Lung (tissue), 12 donors: Measurements from ENCODE around the gene TRANK1. TPM values are rescaled to one million over a fixed set of nuclear protein-coding genes. Genes with fewer than 3 reads are reported as not detected.

Experiments
- ATAC-seq: fragments of 200-7000 bp; cut with Tn5 transposase; one replicate; pipeline ENCODE4 v1.9.1; 2020; ENCODE audit warnings: moderate number of reproducible peaks; ENCODE audit not compliant: insufficient read depth, low FRiP score
- DNase-seq, 3 donors: peaks; one replicate each; pipeline ENCODE4 v3.0.0-alpha.2; 2013 to 2017
- H3K27ac ChIP-seq, 2 donors: one replicate each; pipeline ENCODE4 v1.5.1; 2013; ENCODE audit warnings: mild to moderate bottlenecking in 2 of 2, moderate library complexity in 2 of 2, control low read depth in 1 of 2, inconsistent platforms in 1 of 2, low read depth in 1 of 2, low read length in 1 of 2
- H3K27me3 ChIP-seq, 3 donors: one replicate each; pipeline ENCODE4 v1.5.1; 2013; ENCODE audit warnings: low read length in 2 of 3; ENCODE audit not compliant: control insufficient read depth in 3 of 3, insufficient read depth in 3 of 3
- H3K36me3 ChIP-seq, 4 donors: one replicate each; pipeline ENCODE4 v1.5.1; 2013; ENCODE audit warnings: low read length in 4 of 4, mild to moderate bottlenecking in 1 of 4, moderate library complexity in 1 of 4; ENCODE audit not compliant: control insufficient read depth in 4 of 4, insufficient read depth in 4 of 4
- H3K4me1 ChIP-seq, 5 donors: one replicate each; pipeline ENCODE4 v1.5.1; 2013; ENCODE audit warnings: low read length in 5 of 5, mild to moderate bottlenecking in 2 of 5, moderate library complexity in 1 of 5; ENCODE audit not compliant: control insufficient read depth in 5 of 5, insufficient read depth in 5 of 5
- H3K4me3 ChIP-seq: one replicate; pipeline ENCODE4 v1.5.1; 2013; ENCODE audit warnings: mild to moderate bottlenecking, control low read depth, moderate library complexity
- H3K9ac ChIP-seq, 2 donors: one replicate each; pipeline ENCODE4 v1.5.1; 2013; ENCODE audit warnings: low read length in 2 of 2, control low read depth in 1 of 2; ENCODE audit not compliant: insufficient read depth in 1 of 2
- H3K9me3 ChIP-seq, 4 donors: one replicate each; pipeline ENCODE4 v1.5.1; 2013; ENCODE audit warnings: low read length in 3 of 4, mild to moderate bottlenecking in 1 of 4, moderate library complexity in 1 of 4; ENCODE audit not compliant: control insufficient read depth in 4 of 4, insufficient read depth in 3 of 4
- WGBS, 2 donors: extraction: QIAGEN DNeasy Blood & Tissue Kit; methylation state at CpG; one replicate each; pipeline ENCODE4 v1.1.7; 2013; 5-methylcytosine and 5-hydroxymethylcytosine counted together
- polyA plus RNA-seq, 2 donors: library from polyadenylated mRNA; stranded (reverse); fragments of 200-250 nt; gene quantifications; one replicate each; pipeline ENCODE4 v1.2.1, GENCODE V29; 2013
- total RNA-seq, 2 donors: library from RNA; depleted of rRNA in 1 of 2; stranded (reverse); fragments of >200 nt in 1 of 2; gene quantifications; one replicate each; pipeline ENCODE4 v1.2.1, GENCODE V29; 2014 to 2021
- TF ChIP-seq, protein P1 (sequence below): IDR thresholded peaks from 2 replicates; pipeline ENCODE4 v1.5.1; 2012; ENCODE audit warnings: mild to moderate bottlenecking; ENCODE audit errors: control extremely low read depth, extremely low read depth
- donor health status: control.
- donor health status: control.
- donor health status: Bipolar disorder and iron deficiency.
- donor health status: healthy.
- donor health status: DM: yes; HTN: yes; CAD: no.

TRANK1 gene
- total and polyA plus RNA-seq, 4 donors: 4.3 to 34.3 (median 15.1) TPM

DNA sequence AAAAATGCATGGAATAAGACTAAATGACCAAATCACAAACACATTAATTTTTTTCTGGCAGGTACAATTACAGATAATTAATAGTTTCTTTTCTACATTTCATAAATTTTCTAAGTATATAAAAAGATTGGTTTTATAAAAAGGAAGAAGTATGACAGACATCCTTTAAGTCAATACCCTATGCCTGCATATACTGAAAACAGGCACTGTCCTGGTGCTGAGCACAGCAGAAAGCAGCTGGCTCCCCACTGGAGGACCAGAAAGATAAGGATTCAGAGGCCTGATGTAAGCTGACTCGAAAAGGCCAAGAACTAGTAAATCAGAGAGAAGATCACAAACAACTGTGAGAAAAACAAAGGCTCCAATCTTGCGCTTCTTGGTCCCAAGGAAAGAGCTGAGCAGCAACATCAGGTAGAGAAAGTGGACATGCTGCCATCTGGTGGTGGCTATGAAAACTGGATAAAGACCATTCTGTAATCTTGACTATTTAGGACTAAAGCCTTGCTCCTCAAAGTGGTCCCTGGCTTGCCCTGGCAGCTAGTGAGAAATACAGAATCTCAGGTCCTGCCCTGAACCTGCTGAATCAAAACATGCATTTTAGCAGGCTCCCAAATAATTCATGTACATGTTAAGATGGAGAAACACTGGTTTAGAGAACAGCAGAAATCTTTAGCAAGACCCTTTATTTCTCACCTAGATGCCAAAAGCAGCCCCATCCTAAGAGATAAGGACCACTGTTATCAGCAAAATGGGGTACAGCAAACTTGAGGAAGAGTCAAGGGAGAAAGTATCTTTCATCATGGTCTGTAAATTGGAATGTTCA is 76.0 kb downstream of the TRANK1 start:
- no peaks in the 10 kb centered on the region for H3K9me3 ChIP-seq
- ATAC-seq: peak; percentile 53
- H3K36me3 ChIP-seq: peaks cover 0 to 11% (median 2%) of the 10 kb centered on the region in 4 donors
- no peak overlapping the region for H3K9ac ChIP-seq
- peak; percentile 59 to 88 (median 82) for DNase-seq
- no peaks in the 10 kb centered on the region for H3K4me1 ChIP-seq
- 26 to 31% methylated on average over 2 of the region's 2 CpGs for WGBS, 2 donors
- H3K27me3 ChIP-seq: no peaks in the 10 kb centered on the region
- no peak overlapping the region for H3K27ac ChIP-seq
- H3K4me3 ChIP-seq: no peak overlapping the region
- TF ChIP-seq, protein P1, sequence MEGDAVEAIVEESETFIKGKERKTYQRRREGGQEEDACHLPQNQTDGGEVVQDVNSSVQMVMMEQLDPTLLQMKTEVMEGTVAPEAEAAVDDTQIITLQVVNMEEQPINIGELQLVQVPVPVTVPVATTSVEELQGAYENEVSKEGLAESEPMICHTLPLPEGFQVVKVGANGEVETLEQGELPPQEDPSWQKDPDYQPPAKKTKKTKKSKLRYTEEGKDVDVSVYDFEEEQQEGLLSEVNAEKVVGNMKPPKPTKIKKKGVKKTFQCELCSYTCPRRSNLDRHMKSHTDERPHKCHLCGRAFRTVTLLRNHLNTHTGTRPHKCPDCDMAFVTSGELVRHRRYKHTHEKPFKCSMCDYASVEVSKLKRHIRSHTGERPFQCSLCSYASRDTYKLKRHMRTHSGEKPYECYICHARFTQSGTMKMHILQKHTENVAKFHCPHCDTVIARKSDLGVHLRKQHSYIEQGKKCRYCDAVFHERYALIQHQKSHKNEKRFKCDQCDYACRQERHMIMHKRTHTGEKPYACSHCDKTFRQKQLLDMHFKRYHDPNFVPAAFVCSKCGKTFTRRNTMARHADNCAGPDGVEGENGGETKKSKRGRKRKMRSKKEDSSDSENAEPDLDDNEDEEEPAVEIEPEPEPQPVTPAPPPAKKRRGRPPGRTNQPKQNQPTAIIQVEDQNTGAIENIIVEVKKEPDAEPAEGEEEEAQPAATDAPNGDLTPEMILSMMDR: peak; percentile 53

DNA sequence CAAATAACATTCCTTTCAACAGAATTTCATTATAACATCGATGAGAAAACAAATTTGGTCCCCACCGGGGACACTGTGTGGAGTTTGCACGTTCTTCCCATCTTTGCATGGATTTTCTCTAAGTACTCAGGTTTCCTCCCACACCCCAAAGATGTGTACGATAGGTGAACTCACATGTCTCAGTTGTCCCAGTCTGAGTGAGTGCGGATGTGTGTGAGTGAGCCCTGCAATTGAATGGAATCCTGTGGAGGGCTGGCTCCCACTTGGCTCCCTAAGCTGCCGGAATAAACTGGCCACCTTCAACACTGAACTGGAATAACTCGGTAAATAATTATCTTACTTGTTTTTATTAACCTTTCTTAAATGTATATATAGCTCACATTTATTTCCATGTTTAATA is 77.0 kb downstream of the TRANK1 start:
- WGBS, 2 donors: 89 to 90% methylated on average over 7 of the region's 7 CpGs
- DNase-seq (no peak), ATAC-seq (no peak)
- TF ChIP-seq, protein P1: no peak
- H3K4me1 ChIP-seq: no peaks in the 10 kb centered on the region
- no peaks in the 10 kb centered on the region for H3K9me3 ChIP-seq
- no peaks in the 10 kb centered on the region for H3K27me3 ChIP-seq
- H3K4me3 ChIP-seq: no peak overlapping the region
- no peak overlapping the region for H3K27ac ChIP-seq
- no peak overlapping the region for H3K9ac ChIP-seq
- peaks cover 0 to 11% (median 7%) of the 10 kb centered on the region in 4 donors for H3K36me3 ChIP-seq

DNA sequence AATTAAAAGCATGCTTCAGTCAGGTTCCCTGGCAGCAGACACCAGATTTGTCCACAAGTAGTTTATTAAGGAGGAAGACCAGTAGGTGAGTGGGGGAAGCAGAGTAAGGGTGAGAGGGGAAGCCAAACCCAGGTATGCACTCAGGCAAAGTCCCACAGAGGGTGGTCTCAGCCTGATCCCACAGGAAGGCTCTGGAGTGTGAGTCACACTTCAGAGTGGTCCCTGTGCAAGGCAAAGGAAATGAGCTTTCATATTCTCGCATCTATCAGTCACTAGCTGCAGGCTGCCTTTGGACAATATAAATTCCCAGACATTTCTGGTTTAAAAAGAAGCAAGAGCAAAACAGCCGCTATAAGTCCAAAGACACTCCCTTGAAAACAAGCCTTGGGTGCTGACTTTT is 78.5 kb downstream of the TRANK1 start:
- H3K4me1 ChIP-seq: no peaks in the 10 kb centered on the region
- H3K4me3 ChIP-seq: no peak overlapping the region
- no peak overlapping the region for H3K27ac ChIP-seq
- H3K9ac ChIP-seq: no peak overlapping the region
- H3K9me3 ChIP-seq: no peaks in the 10 kb centered on the region
- DNase-seq: peak in 1 of 3 donors; percentile 39
- H3K36me3 ChIP-seq: peaks cover 3 to 9% (median 7%) of the 10 kb centered on the region in 4 donors
- no peaks in the 10 kb centered on the region for H3K27me3 ChIP-seq
- WGBS, 2 donors: 82 to 84% methylated on average over 2 of the region's 2 CpGs
- TF ChIP-seq, protein P1: no peak
- no peak for ATAC-seq
